Measurements from ENCODE around the gene KRT81.
"Not testable (repeated sequence)": the region's sequence is repeated elsewhere in the genome, so short reads cannot be mapped to it uniquely, and the experiment has no call there.

KRT81 gene

GRCh38 chr12:52261208-52261484, 30.2 kb downstream of the KRT81 start:
- no peak overlapping the region for H3K27ac ChIP-seq
- TF ChIP-seq ZFX (IDR thresholded peaks at IDR 0.05) (no peak), CTCF (conservative IDR thresholded peaks at IDR 0.05) (no peak)

GRCh38 chr12:52260361-52261207, 30.8 kb downstream of the KRT81 start:
- TF ChIP-seq ZFX (IDR thresholded peaks at IDR 0.05) (no peak), CTCF (conservative IDR thresholded peaks at IDR 0.05) (no peak)
- no peak overlapping the region for H3K27ac ChIP-seq

- H3K27ac ChIP-seq: no peak overlapping the region
- TF ChIP-seq CTCF (conservative IDR thresholded peaks at IDR 0.05): no peak
- no peak for TF ChIP-seq ZFX (IDR thresholded peaks at IDR 0.05)
These were observed 31.6 kb downstream of the KRT81 start for GRCh38 chr12:52259657-52260243.

- TF ChIP-seq ZFX (IDR thresholded peaks at IDR 0.05): no peak
- TF ChIP-seq CTCF (conservative IDR thresholded peaks at IDR 0.05): no peak
- no peak overlapping the region for H3K27ac ChIP-seq
These were observed 32.9 kb downstream of the KRT81 start for GRCh38 chr12:52258335-52258901.

GRCh38 chr12:52257922-52258321, 33.4 kb downstream of the KRT81 start:
- not testable (repeated sequence) for H3K27ac ChIP-seq

- no peak overlapping the region for H3K27ac ChIP-seq
- TF ChIP-seq ZFX (IDR thresholded peaks at IDR 0.05) (no peak), CTCF (conservative IDR thresholded peaks at IDR 0.05) (no peak)
These were observed 34.2 kb downstream of the KRT81 start for GRCh38 chr12:52257074-52257551.

GRCh38 chr12:52256584-52256935, 34.8 kb downstream of the KRT81 start:
- no peak for TF ChIP-seq CTCF (conservative IDR thresholded peaks at IDR 0.05)
- TF ChIP-seq ZFX (IDR thresholded peaks at IDR 0.05): no peak
- H3K27ac ChIP-seq: no peak overlapping the region

Measured in C4-2B (cell line).